ENCODE data around the gene LTBP3. TPM values are rescaled to one million over a fixed set of nuclear protein-coding genes. Genes with fewer than 3 reads are reported as not detected.
A peak's percentile ranks its signal among the peaks of the same experiment; 100 is the strongest.
"Not testable (repeated sequence)": the region's sequence is repeated elsewhere in the genome, so short reads cannot be mapped to it uniquely, and the experiment has no call there.

LTBP3 gene
- total RNA-seq, 1 donor: 47.3 TPM

DNA sequence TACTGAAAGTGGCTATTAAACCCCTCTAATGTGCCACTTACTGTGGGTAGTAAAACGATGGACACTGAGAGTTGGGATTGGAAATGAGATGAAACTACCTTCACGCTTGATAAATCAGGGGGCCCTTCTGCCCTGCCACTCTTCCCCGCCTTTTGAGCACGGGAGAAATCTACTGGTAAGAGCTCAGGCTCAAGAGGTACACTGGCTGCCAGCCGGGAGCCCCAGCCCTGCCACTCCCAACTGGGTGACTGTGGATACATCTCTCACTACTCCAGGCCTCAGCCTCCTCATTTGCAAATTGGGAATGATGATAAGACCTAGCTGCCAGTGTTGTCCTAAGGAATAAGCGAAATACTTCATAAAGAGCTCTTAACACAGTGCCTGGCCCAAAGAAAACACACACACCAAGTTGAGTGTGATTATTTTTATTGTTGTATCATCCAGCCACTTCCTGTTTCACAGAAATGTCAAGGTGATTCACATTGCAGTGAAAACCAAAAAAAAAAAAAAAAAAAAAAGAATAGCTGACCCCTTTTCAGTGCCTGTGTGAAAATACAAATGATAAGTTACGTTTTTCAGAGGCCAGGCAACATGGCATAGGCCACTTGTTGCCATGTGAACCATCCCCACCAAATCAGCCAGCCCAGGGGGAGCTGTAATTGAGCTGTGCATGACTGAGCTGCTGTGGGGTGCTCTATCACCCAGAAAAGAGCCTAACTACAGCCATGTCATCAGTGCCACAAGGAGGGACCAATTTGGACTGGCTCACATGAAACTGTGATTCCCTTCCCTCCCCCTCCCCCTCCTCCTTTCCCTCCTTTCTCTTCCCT lies 7.7 kb upstream of the LTBP3 start:
- no peak for TF ChIP-seq CTCF (IDR thresholded peaks at IDR 0.05; ENCODE audit: insufficient read depth, low read length)
- DNase-seq (ENCODE audit: low read depth): peak; percentile 41
- H3K4me3 ChIP-seq (ENCODE audit: low read depth, low read length): no peak overlapping the region

GRCh38 chr11:65564879-65565559 lies 6.9 kb upstream of the LTBP3 start:
- H3K4me3 ChIP-seq (ENCODE audit: low read depth, low read length); DNase-seq (ENCODE audit: low read depth): not testable (repeated sequence)

DNA sequence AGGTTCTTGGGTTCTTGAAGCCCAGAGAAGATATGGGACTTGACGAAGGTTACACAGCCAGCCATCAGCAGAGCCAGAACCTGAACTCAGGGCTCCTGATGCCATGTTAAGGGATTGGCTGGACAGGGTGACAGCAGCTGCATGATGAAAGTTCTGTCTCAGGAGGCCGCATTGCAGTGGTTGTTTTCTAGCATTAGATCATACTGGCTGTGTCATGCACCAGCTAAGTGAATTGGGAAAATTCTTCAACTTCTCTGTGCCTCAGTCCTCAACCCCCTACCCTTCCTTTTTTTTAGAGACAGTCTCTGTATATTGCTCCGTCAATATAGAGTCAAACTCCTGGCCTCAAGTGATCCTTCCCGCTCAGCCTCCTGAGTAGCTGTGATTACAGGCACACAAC lies 5.4 kb upstream of the LTBP3 start:
- H3K4me3 ChIP-seq (ENCODE audit: low read depth, low read length): no peak overlapping the region
- TF ChIP-seq CTCF (IDR thresholded peaks at IDR 0.05; ENCODE audit: insufficient read depth, low read length): no peak
- no peak for DNase-seq (ENCODE audit: low read depth)

DNA sequence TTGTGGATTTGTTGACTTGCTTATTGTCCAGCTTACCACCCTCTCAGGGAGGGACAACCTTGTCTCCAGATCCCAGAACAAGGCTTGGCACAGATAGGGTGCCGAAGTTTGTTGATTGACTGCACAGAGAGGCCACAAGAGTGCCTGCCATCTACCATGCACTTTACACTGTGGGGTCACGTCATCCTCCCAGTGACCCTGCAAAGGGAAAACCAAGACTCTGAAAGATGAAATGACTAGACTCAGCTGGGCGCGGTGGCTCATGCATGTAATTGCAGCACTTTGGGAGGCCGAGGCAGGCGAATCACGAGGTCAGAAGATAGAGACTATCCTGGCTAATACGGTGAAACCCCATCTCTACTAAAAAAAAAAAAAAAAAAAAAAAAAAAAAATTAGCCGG lies 4.6 kb upstream of the LTBP3 start:
- no peak for DNase-seq (ENCODE audit: low read depth)
- no peak overlapping the region for H3K4me3 ChIP-seq (ENCODE audit: low read depth, low read length)
- no peak for TF ChIP-seq CTCF (IDR thresholded peaks at IDR 0.05; ENCODE audit: insufficient read depth, low read length)

GRCh38 chr11:65562020-65562419 lies 3.9 kb upstream of the LTBP3 start:
- no peak overlapping the region for H3K4me3 ChIP-seq (ENCODE audit: low read depth, low read length)
- DNase-seq (ENCODE audit: low read depth): no peak
- no peak for TF ChIP-seq CTCF (IDR thresholded peaks at IDR 0.05; ENCODE audit: insufficient read depth, low read length)

- no peak overlapping the region for H3K4me3 ChIP-seq (ENCODE audit: low read depth, low read length)
- no peak for TF ChIP-seq CTCF (IDR thresholded peaks at IDR 0.05; ENCODE audit: insufficient read depth, low read length)
- peak; percentile 66 for DNase-seq (ENCODE audit: low read depth)
These were observed 2.6 kb upstream of the LTBP3 start for GRCh38 chr11:65560555-65561418.
